Sigmoid colon (tissue), 7 donors: ENCODE results near the gene MYH14. TPM values are rescaled to one million over a fixed set of nuclear protein-coding genes. Genes with fewer than 3 reads are reported as not detected.

ENCODE experiments used
- DNase-seq: peaks from one replicate; pipeline ENCODE4 v3.0.0-alpha.2; 2019
- H3K27ac ChIP-seq, 4 donors: fragments of 200-600 bp; sonication (generic); one replicate each; pipeline ENCODE4 v1.5.1; 2016 to 2019; ENCODE audit warnings: mild to moderate bottlenecking in 1 of 4
- H3K27me3 ChIP-seq, 3 donors: fragments of 200-600 bp; sonication (generic); one replicate each; pipeline ENCODE4 v1.5.1; 2019; ENCODE audit warnings: mild to moderate bottlenecking in 1 of 3
- H3K36me3 ChIP-seq, 4 donors: fragments of 200-600 bp; sonication (generic); one replicate each; pipeline ENCODE4 v1.5.1; 2016 to 2019
- H3K4me1 ChIP-seq, 4 donors: fragments of 200-600 bp; sonication (generic); one replicate each; pipeline ENCODE4 v1.5.1; 2017 to 2019
- H3K4me3 ChIP-seq, 4 donors: fragments of 200-600 bp; sonication (generic); one replicate each; pipeline ENCODE4 v1.5.1; 2017 to 2019; ENCODE audit warnings: mild to moderate bottlenecking in 2 of 4, moderate library complexity in 1 of 4
- H3K9me3 ChIP-seq, 4 donors: fragments of 200-600 bp in 3 of 4; sonication (generic) in 3 of 4; one replicate each; pipeline versions ENCODE4 v1.5.1 to v1.6.1; 2013 to 2019
- CTCF ChIP-seq, 4 experiments: fragments of 450-650 bp in 3 of 4; fragments of 200-600 bp in 1 of 4; IDR thresholded peaks; one replicate each; pipeline ENCODE4 v1.5.1; 2016 to 2019; ENCODE audit warnings: antibody characterized with exemption in 4 of 4, mild to moderate bottlenecking in 3 of 4, moderate library complexity in 2 of 4
- EP300 ChIP-seq, 4 donors: sonication (generic); formaldehyde crosslinking; IDR thresholded peaks; one replicate each; pipeline ENCODE4 v1.6.1; 2017; ENCODE audit warnings: antibody characterized with exemption in 4 of 4
- POLR2A ChIP-seq, 2 donors: fragments of 450-650 bp; IDR thresholded peaks; one replicate each; pipeline ENCODE4 v1.6.1; 2016; ENCODE audit warnings: antibody characterized with exemption in 2 of 2, mild to moderate bottlenecking in 2 of 2, moderate library complexity in 2 of 2
- POLR2AphosphoS5 ChIP-seq, 4 donors: sonication (generic); formaldehyde crosslinking; IDR thresholded peaks; one replicate each; pipeline ENCODE4 v1.6.1; 2017; ENCODE audit warnings: antibody characterized with exemption in 4 of 4
- WGBS, 2 donors: extraction: QIAGEN DNeasy Blood & Tissue Kit; methylation state at CpG; one replicate each; pipeline ENCODE4 v1.1.7; 2013; 5-methylcytosine and 5-hydroxymethylcytosine counted together
- intact Hi-C: fragments of 100-400 bp; cut with DNase I; formaldehyde crosslinking; loops from one replicate; pipeline ENCODE4 v1.15.1; 2023
- polyA plus RNA-seq, 3 donors: library from polyadenylated mRNA; stranded (reverse); fragments of 200-250 nt; gene quantifications; one replicate each; pipeline ENCODE4 v1.2.3, GENCODE V29; 2013
- total RNA-seq, 4 donors: library from RNA; depleted of rRNA; stranded (reverse); fragments of >200 nt; gene quantifications; one replicate each; pipeline ENCODE4 v1.1.0, GENCODE V29; 2016
- donor health status: healthy with polysubstance abuse.
- donor health status: Bipolar disorder and iron deficiency.
- donor health status: healthy.

Gene MYH14
- total and polyA plus RNA-seq, 7 donors: 0.16 to 479 (median 3.9) TPM

- Histone ChIP-seq H3K36me3 (no peaks in the 10 kb centered on the region), H3K27ac (no peak overlapping the region), H3K9me3 (no peaks in the 10 kb centered on the region), H3K27me3 (peaks cover 0 to 26% (median 3%) of the 10 kb centered on the region in 3 donors), H3K4me1 (no peaks in the 10 kb centered on the region), H3K4me3 (no peak overlapping the region)
- 87 to 91% methylated on average over 26 of the region's 26 CpGs for WGBS, 2 donors
- no peak for TF ChIP-seq CTCF (IDR thresholded peaks at IDR 0.05)
- TF ChIP-seq POLR2A (IDR thresholded peaks at IDR 0.05): no peak
- no peak for TF ChIP-seq EP300 (IDR thresholded peaks at IDR 0.05)
- TF ChIP-seq POLR2AphosphoS5 (IDR thresholded peaks at IDR 0.05): no peak
- no peak for DNase-seq
- intact Hi-C loops: no loop called here
Observed at GRCh38 chr19:50275577-50276368, 72.4 kb downstream of the MYH14 start.

GRCh38 chr19:50276370-50277063 lies 73.1 kb downstream of the MYH14 start:
- no peaks in the 10 kb centered on the region for H3K36me3 ChIP-seq
- H3K4me1 ChIP-seq: no peaks in the 10 kb centered on the region
- DNase-seq: no peak
- intact Hi-C loops: no loop called here
- H3K27me3 ChIP-seq: peaks cover 0 to 26% (median 3%) of the 10 kb centered on the region in 3 donors
- WGBS, 2 donors: 85 to 93% methylated on average over 15 of the region's 15 CpGs
- H3K4me3 ChIP-seq: no peak overlapping the region
- no peak overlapping the region for H3K27ac ChIP-seq
- TF ChIP-seq CTCF (IDR thresholded peaks at IDR 0.05) (no peak), POLR2AphosphoS5 (IDR thresholded peaks at IDR 0.05) (no peak), EP300 (IDR thresholded peaks at IDR 0.05) (no peak), POLR2A (IDR thresholded peaks at IDR 0.05) (no peak)
- H3K9me3 ChIP-seq: no peaks in the 10 kb centered on the region

- no peaks in the 10 kb centered on the region for H3K36me3 ChIP-seq
- H3K4me3 ChIP-seq: no peak overlapping the region
- peaks cover 0 to 26% (median 3%) of the 10 kb centered on the region in 3 donors for H3K27me3 ChIP-seq
- no peaks in the 10 kb centered on the region for H3K4me1 ChIP-seq
- DNase-seq: no peak
- H3K27ac ChIP-seq: no peak overlapping the region
- intact Hi-C loops: no loop called here
- TF ChIP-seq EP300 (IDR thresholded peaks at IDR 0.05) (no peak), CTCF (IDR thresholded peaks at IDR 0.05) (no peak), POLR2A (IDR thresholded peaks at IDR 0.05) (no peak), POLR2AphosphoS5 (IDR thresholded peaks at IDR 0.05) (no peak)
- no peaks in the 10 kb centered on the region for H3K9me3 ChIP-seq
- WGBS, 2 donors: 91 to 93% methylated on average over 14 of the region's 14 CpGs
Observed at GRCh38 chr19:50277966-50278580, 74.7 kb downstream of the MYH14 start.

- TF ChIP-seq POLR2AphosphoS5 (IDR thresholded peaks at IDR 0.05) (no peak), EP300 (IDR thresholded peaks at IDR 0.05) (no peak), CTCF (IDR thresholded peaks at IDR 0.05) (no peak), POLR2A (IDR thresholded peaks at IDR 0.05) (no peak)
Observed at GRCh38 chr19:50280074-50280473, 76.7 kb downstream of the MYH14 start.

More at GRCh38 chr19:50280074-50280473, 76.7 kb downstream of the MYH14 start:
- peaks cover 0 to 26% (median 3%) of the 10 kb centered on the region in 3 donors for H3K27me3 ChIP-seq
- no peak for DNase-seq
- 90 to 92% methylated on average over 14 of the region's 14 CpGs for WGBS, 2 donors
- no peaks in the 10 kb centered on the region for H3K36me3 ChIP-seq
- no peak overlapping the region for H3K4me3 ChIP-seq
- no peak overlapping the region for H3K27ac ChIP-seq
- no peaks in the 10 kb centered on the region for H3K9me3 ChIP-seq
- no peaks in the 10 kb centered on the region for H3K4me1 ChIP-seq
- intact Hi-C loops: no loop called here
